HepG2 (cell line): ENCODE measurements around the gene RRM2. TPM values are rescaled to one million over a fixed set of nuclear protein-coding genes. Genes with fewer than 3 reads are reported as not detected.
A peak's percentile ranks its signal among the peaks of the same experiment; 100 is the strongest.

ENCODE experiments used
- ATRX ChIP-seq: sonication (generic); formaldehyde crosslinking; IDR thresholded peaks from 2 replicates; pipeline ENCODE4 v1.4.0; 2020; ENCODE audit warnings: missing genetic modification reagents, borderline replicate concordance
- BORCS8-MEF2B ChIP-seq: sonication (generic); formaldehyde crosslinking; IDR thresholded peaks from 2 replicates; pipeline ENCODE4 v1.8.0; 2022; ENCODE audit warnings: mild to moderate bottlenecking, missing genetic modification reagents
- CTCF ChIP-seq: sonication (generic); formaldehyde crosslinking; IDR thresholded peaks from 2 replicates; pipeline ENCODE4 v1.5.0; 2020; ENCODE audit warnings: mild to moderate bottlenecking, missing genetic modification reagents, moderate library complexity
- DMAP1 ChIP-seq: IDR thresholded peaks from 2 replicates; pipeline ENCODE4 v1.6.1; 2016
- HMG20B ChIP-seq: conservative IDR thresholded peaks from 2 replicates; pipeline ENCODE4 v1.6.1; 2016; ENCODE audit warnings: missing genetic modification reagents, missing compliant biosample characterization
- NFIB ChIP-seq: sonication (generic); formaldehyde crosslinking; IDR thresholded peaks from 2 replicates; pipeline ENCODE4 v1.9.0; 2021; ENCODE audit warnings: missing genetic modification reagents, mild to moderate bottlenecking, borderline replicate concordance
- NFYB ChIP-seq: sonication (generic); formaldehyde crosslinking; IDR thresholded peaks from 2 replicates; pipeline ENCODE4 v1.4.0; 2020; ENCODE audit warnings: missing genetic modification reagents
- YEATS2 ChIP-seq: sonication (generic); formaldehyde crosslinking; IDR thresholded peaks from 2 replicates; pipeline ENCODE4 v1.4.0; 2020; ENCODE audit warnings: missing genetic modification reagents, borderline replicate concordance
- YEATS4 ChIP-seq: sonication (generic); formaldehyde crosslinking; IDR thresholded peaks from 2 replicates; pipeline ENCODE4 v1.4.0; 2020; ENCODE audit warnings: missing genetic modification reagents, borderline replicate concordance
- ZGPAT ChIP-seq: IDR thresholded peaks from 2 replicates; pipeline ENCODE4 v1.6.1; 2016; ENCODE audit warnings: mild to moderate bottlenecking
- ZNF124 ChIP-seq: sonication (generic); formaldehyde crosslinking; IDR thresholded peaks from 2 replicates; pipeline ENCODE4 v1.4.0; 2020; ENCODE audit warnings: missing genetic modification reagents
- ZNF546 ChIP-seq: sonication (generic); formaldehyde crosslinking; conservative IDR thresholded peaks from 2 replicates; pipeline ENCODE4 v1.8.1; 2023; ENCODE audit warnings: mild to moderate bottlenecking, missing genetic modification reagents
- ZSCAN5A ChIP-seq: sonication (generic); formaldehyde crosslinking; IDR thresholded peaks from 2 replicates; pipeline ENCODE4 v1.8.0; 2022; ENCODE audit warnings: mild to moderate bottlenecking, missing genetic modification reagents, borderline replicate concordance
- polyA plus RNA-seq, 8 experiments: library from polyadenylated mRNA; depleted of rRNA in 3 of 8; stranded (reverse) in 7 of 8; unstranded in 1 of 8; fragments of >200 nt; fragmentation: Illumina TruSeq in 4 of 8; extraction: Trizol in 4 of 8; gene quantifications; 2 replicates each; pipeline versions ENCODE4 v1.2.1 to v1.2.3, GENCODE V29; 2011 to 2016; ENCODE audit warnings: low read depth in 4 of 8, missing spikeins in 1 of 8, mixed read lengths in 1 of 8; ENCODE audit not compliant: insufficient read depth in 1 of 8
- total RNA-seq, 5 experiments: library from RNA; depleted of rRNA; stranded (reverse); fragments of >200 nt; fragmentation: Illumina TruSeq; extraction: Trizol; gene quantifications; 2 replicates each; pipeline ENCODE4 v1.2.3, GENCODE V29; 2016; ENCODE audit warnings: low read depth in 1 of 5
- TF ChIP-seq, protein P1 (sequence below): sonication (generic); formaldehyde crosslinking; IDR thresholded peaks from 2 replicates; pipeline ENCODE4 v1.4.0; 2020; ENCODE audit warnings: missing genetic modification reagents
- TF ChIP-seq, protein P2 (sequence below): sonication (generic); formaldehyde crosslinking; IDR thresholded peaks from 2 replicates; pipeline ENCODE4 v1.5.1; 2020; ENCODE audit warnings: mild to moderate bottlenecking, missing genetic modification reagents, borderline replicate concordance

RRM2 gene
- total and polyA plus RNA-seq, 2 of the 13 experiments (the other 11 are each of a cell fraction or from before 2014, with no cell fraction given) = 31.3 to 150 TPM

- TF ChIP-seq DMAP1 = no peak
- TF ChIP-seq ZNF124 (CRISPR knock-in tag) = no peak
- TF ChIP-seq ATRX (CRISPR knock-in tag) = no peak
- TF ChIP-seq, protein P1, sequence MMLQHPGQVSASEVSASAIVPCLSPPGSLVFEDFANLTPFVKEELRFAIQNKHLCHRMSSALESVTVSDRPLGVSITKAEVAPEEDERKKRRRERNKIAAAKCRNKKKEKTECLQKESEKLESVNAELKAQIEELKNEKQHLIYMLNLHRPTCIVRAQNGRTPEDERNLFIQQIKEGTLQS (CRISPR knock-in tag) = no peak
- TF ChIP-seq NFIB (CRISPR knock-in tag) = no peak
- TF ChIP-seq CTCF = peak; percentile 93
- TF ChIP-seq YEATS2 = peak; percentile 16; the same call in 1 of the 2 replicates
- TF ChIP-seq ZGPAT = no peak
- TF ChIP-seq HMG20B = no peak
- no peak for TF ChIP-seq ZSCAN5A (CRISPR knock-in tag)
- no peak for TF ChIP-seq BORCS8-MEF2B
- TF ChIP-seq NFYB (CRISPR knock-in tag) = no peak
- no peak for TF ChIP-seq ZNF546 (CRISPR knock-in tag)
- TF ChIP-seq, protein P2, sequence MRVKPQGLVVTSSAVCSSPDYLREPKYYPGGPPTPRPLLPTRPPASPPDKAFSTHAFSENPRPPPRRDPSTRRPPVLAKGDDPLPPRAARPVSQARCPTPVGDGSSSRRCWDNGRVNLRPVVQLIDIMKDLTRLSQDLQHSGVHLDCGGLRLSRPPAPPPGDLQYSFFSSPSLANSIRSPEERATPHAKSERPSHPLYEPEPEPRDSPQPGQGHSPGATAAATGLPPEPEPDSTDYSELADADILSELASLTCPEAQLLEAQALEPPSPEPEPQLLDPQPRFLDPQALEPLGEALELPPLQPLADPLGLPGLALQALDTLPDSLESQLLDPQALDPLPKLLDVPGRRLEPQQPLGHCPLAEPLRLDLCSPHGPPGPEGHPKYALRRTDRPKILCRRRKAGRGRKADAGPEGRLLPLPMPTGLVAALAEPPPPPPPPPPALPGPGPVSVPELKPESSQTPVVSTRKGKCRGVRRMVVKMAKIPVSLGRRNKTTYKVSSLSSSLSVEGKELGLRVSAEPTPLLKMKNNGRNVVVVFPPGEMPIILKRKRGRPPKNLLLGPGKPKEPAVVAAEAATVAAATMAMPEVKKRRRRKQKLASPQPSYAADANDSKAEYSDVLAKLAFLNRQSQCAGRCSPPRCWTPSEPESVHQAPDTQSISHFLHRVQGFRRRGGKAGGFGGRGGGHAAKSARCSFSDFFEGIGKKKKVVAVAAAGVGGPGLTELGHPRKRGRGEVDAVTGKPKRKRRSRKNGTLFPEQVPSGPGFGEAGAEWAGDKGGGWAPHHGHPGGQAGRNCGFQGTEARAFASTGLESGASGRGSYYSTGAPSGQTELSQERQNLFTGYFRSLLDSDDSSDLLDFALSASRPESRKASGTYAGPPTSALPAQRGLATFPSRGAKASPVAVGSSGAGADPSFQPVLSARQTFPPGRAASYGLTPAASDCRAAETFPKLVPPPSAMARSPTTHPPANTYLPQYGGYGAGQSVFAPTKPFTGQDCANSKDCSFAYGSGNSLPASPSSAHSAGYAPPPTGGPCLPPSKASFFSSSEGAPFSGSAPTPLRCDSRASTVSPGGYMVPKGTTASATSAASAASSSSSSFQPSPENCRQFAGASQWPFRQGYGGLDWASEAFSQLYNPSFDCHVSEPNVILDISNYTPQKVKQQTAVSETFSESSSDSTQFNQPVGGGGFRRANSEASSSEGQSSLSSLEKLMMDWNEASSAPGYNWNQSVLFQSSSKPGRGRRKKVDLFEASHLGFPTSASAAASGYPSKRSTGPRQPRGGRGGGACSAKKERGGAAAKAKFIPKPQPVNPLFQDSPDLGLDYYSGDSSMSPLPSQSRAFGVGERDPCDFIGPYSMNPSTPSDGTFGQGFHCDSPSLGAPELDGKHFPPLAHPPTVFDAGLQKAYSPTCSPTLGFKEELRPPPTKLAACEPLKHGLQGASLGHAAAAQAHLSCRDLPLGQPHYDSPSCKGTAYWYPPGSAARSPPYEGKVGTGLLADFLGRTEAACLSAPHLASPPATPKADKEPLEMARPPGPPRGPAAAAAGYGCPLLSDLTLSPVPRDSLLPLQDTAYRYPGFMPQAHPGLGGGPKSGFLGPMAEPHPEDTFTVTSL (CRISPR knock-in tag) = no peak
- no peak for TF ChIP-seq YEATS4 (CRISPR knock-in tag)
Measured at GRCh38 chr2:10097352-10098148, 25.0 kb upstream of the RRM2 start (continued).
